ENCODE results near the gene BBLN. TPM values are rescaled to one million over a fixed set of nuclear protein-coding genes. Genes with fewer than 3 reads are reported as not detected.
"Not testable (repeated sequence)": the region's sequence is repeated elsewhere in the genome, so short reads cannot be mapped to it uniquely, and the experiment has no call there.

BBLN gene
- total and polyA plus RNA-seq, 11 donors: 29.9 to 280 (median 47.3) TPM

GRCh38 chr9:128127990-128128835 lies 31.9 kb upstream of the BBLN start:
- peaks cover 3 to 45% (median 33%) of the 10 kb centered on the region in 12 donors for H3K4me1 ChIP-seq
- peak; percentile 86 to 92 (median 88) for ATAC-seq
- peak overlapping the region; percentile 91 to 100 (median 98) for H3K27ac ChIP-seq
- TF ChIP-seq POLR2A (IDR thresholded peaks at IDR 0.05) (peak in 1 of 2 donors; percentile 54), CTCF (IDR thresholded peaks at IDR 0.05) (no peak)
- intact Hi-C loops (cut with DNase I): loop anchor here in 2 of 10 donors (2.0 kb wide), 2 partner anchors 29 to 33 kb away; partner anchors contain the start of gene BBLN (in 1 of the 2)
- 0 to 1% (median 1%) methylated on average over 37 to 82 of the region's 82 CpGs for WGBS, 4 donors
- DNase-seq: peak; percentile 80 to 91 (median 87)
- peaks cover 0 to 18% (median 14%) of the 10 kb centered on the region in 9 donors for H3K36me3 ChIP-seq
- peak overlapping the region; percentile 53 to 99 (median 94) for H3K4me3 ChIP-seq
- H3K27me3 ChIP-seq: no peaks in the 10 kb centered on the region
- peaks cover 0 to 4% (median 0%) of the 10 kb centered on the region in 12 donors for H3K9me3 ChIP-seq

- H3K4me3 ChIP-seq: peak overlapping the region; percentile 53 to 99 (median 94)
- 62 to 69% (median 66%) methylated on average over 27 to 29 of the region's 29 CpGs for WGBS, 4 donors
- no peaks in the 10 kb centered on the region for H3K27me3 ChIP-seq
- H3K4me1 ChIP-seq: peaks cover 3 to 45% (median 33%) of the 10 kb centered on the region in 12 donors
- peaks cover 0 to 7% (median 0%) of the 10 kb centered on the region in 12 donors for H3K9me3 ChIP-seq
- peak in 2 of 5 donors; percentile 33 to 59 for DNase-seq
- peaks cover 0 to 10% (median 6%) of the 10 kb centered on the region in 9 donors for H3K36me3 ChIP-seq
- H3K27ac ChIP-seq: peak overlapping the region; percentile 91 to 100 (median 98)
- intact Hi-C loops (cut with DNase I): loop anchor here in 1 of 10 donors (2.0 kb wide), 1 partner anchor 32 kb away; the partner anchor contains the start of gene BBLN
- TF ChIP-seq CTCF (IDR thresholded peaks at IDR 0.05) (no peak), POLR2A (IDR thresholded peaks at IDR 0.05) (no peak)
- no peak for ATAC-seq
These were observed 31.1 kb upstream of the BBLN start for GRCh38 chr9:128128836-128129590.

GRCh38 chr9:128129976-128130590 lies 30.0 kb upstream of the BBLN start:
- ATAC-seq, H3K27ac ChIP-seq, H3K4me3 ChIP-seq, H3K9me3 ChIP-seq, H3K27me3 ChIP-seq, H3K36me3 ChIP-seq: not testable (repeated sequence)
- TF ChIP-seq CTCF (IDR thresholded peaks at IDR 0.05): peak; percentile 36 to 59 (median 48)
- H3K4me1 ChIP-seq: peaks cover 3 to 41% (median 30%) of the 10 kb centered on the region in 12 donors
- WGBS, 4 donors: 28 to 35% (median 33%) methylated on average over 8 to 12 of the region's 12 CpGs
- peak in 3 of 5 donors; percentile 49 to 71 (median 60) for DNase-seq
- intact Hi-C loops (cut with DNase I): loop anchor here in 1 of 10 donors (2.0 kb wide), 1 partner anchor 31 kb away; the partner anchor contains the start of gene BBLN

- H3K27me3 ChIP-seq; ATAC-seq; H3K27ac ChIP-seq; H3K9me3 ChIP-seq; intact Hi-C loops (cut with DNase I); H3K4me3 ChIP-seq; H3K36me3 ChIP-seq: not testable (repeated sequence)
- DNase-seq: peak in 2 of 5 donors; percentile 10 to 18
- 61 to 72% (median 63%) methylated on average over 7 of the region's 7 CpGs for WGBS, 4 donors
- peaks cover 3 to 35% (median 24%) of the 10 kb centered on the region in 12 donors for H3K4me1 ChIP-seq
These were observed 29.4 kb upstream of the BBLN start for GRCh38 chr9:128130651-128131050.

- H3K9me3 ChIP-seq; intact Hi-C loops (cut with DNase I); ATAC-seq; H3K27me3 ChIP-seq; H3K36me3 ChIP-seq; H3K4me3 ChIP-seq: not testable (repeated sequence)
- Histone ChIP-seq H3K4me1 (peaks cover 3 to 28% (median 17%) of the 10 kb centered on the region in 12 donors), H3K27ac (peak overlapping the region in 1 of 12 donors; percentile 14)
- WGBS, 4 donors: 88 to 90% (median 89%) methylated on average over 8 of the region's 8 CpGs
- peak in 3 of 5 donors; percentile 18 to 30 (median 22) for DNase-seq
These were observed 28.7 kb upstream of the BBLN start for GRCh38 chr9:128131346-128131745.

GRCh38 chr9:128132139-128132538 lies 27.9 kb upstream of the BBLN start:
- H3K27me3 ChIP-seq; H3K4me3 ChIP-seq; H3K36me3 ChIP-seq; H3K9me3 ChIP-seq; intact Hi-C loops (cut with DNase I); ATAC-seq: not testable (repeated sequence)
- peak overlapping the region in 2 of 12 donors; percentile 13 to 14 for H3K27ac ChIP-seq
- peak; percentile 48 to 71 (median 56) for DNase-seq
- peaks cover 0 to 20% (median 11%) of the 10 kb centered on the region in 12 donors for H3K4me1 ChIP-seq
- 32 to 52% (median 42%) methylated on average over 7 to 8 of the region's 8 CpGs for WGBS, 4 donors

- DNase-seq: peak in 2 of 5 donors; percentile 4
- H3K27me3 ChIP-seq; intact Hi-C loops (cut with DNase I); H3K4me3 ChIP-seq; H3K9me3 ChIP-seq; H3K27ac ChIP-seq; ATAC-seq; H3K36me3 ChIP-seq: not testable (repeated sequence)
- 70 to 89% (median 81%) methylated on average over 8 of the region's 8 CpGs for WGBS, 4 donors
- peaks cover 0 to 10% (median 4%) of the 10 kb centered on the region in 12 donors for H3K4me1 ChIP-seq
These were observed 24.5 kb upstream of the BBLN start for GRCh38 chr9:128135561-128135960.
